NCI-H748 (cell line): ENCODE measurements around the gene CKB.
A peak's percentile ranks its signal among the peaks of the same experiment; 100 is the strongest.

Source experiments
- DNase-seq: peaks from one replicate; lab custom pipeline; 2025; ENCODE audit not compliant: unreplicated experiment; lab: John Stamatoyannopoulos, UW

Gene CKB

GRCh38 chr14:103522649-103523574, at the start of gene CKB:
CKB (minus strand) TSS chr14:103522830; CDS start chr14:103522493, 337 bp downstream.
- DNase-seq, result peak; percentile 93

GRCh38 chr14:103569408-103569807, 46.8 kb upstream of the CKB start:
- DNase-seq, result no peak

- peak; percentile 73 for DNase-seq
Observed at GRCh38 chr14:103568952-103569351, 46.3 kb upstream of the CKB start.

GRCh38 chr14:103563844-103564505, 41.3 kb upstream of the CKB start:
- peak; percentile 38 for DNase-seq

- no peak for DNase-seq
Observed at GRCh38 chr14:103563226-103563620, 40.6 kb upstream of the CKB start.

GRCh38 chr14:103562429-103563225, 40.0 kb upstream of the CKB start, which contains the start of the genes BAG5 and COA8:
BAG5 (minus strand) TSS chr14:103562657; CDS start chr14:103561164, 1,493 bp downstream.
COA8 (plus strand) TSS chr14:103562960; CDS start chr14:103563002, 42 bp downstream.
- peak; percentile 97 for DNase-seq

GRCh38 chr14:103562179-103562428, 39.5 kb upstream of the CKB start:
- peak; percentile 75 for DNase-seq

- peak; percentile 67 for DNase-seq
Observed at GRCh38 chr14:103561381-103562178, 39.0 kb upstream of the CKB start.

- DNase-seq, result no peak
Observed at GRCh38 chr14:103560691-103561090, 38.1 kb upstream of the CKB start.

GRCh38 chr14:103559766-103560165, 37.1 kb upstream of the CKB start:
- no peak for DNase-seq

- no peak for DNase-seq
Observed at GRCh38 chr14:103558071-103558882, 35.6 kb upstream of the CKB start.

GRCh38 chr14:103556946-103557758, 34.5 kb upstream of the CKB start:
- DNase-seq, result no peak

- DNase-seq, result no peak
Observed at GRCh38 chr14:103555559-103556337, 33.1 kb upstream of the CKB start.

GRCh38 chr14:103552846-103553210, 30.2 kb upstream of the CKB start:
- no peak for DNase-seq

- no peak for DNase-seq
Observed at GRCh38 chr14:103552011-103552845, 29.6 kb upstream of the CKB start.

- DNase-seq, result no peak
Observed at GRCh38 chr14:103551338-103551762, 28.7 kb upstream of the CKB start.
